ENCODE measurements around the gene TBC1D2. TPM values are rescaled to one million over a fixed set of nuclear protein-coding genes. Genes with fewer than 3 reads are reported as not detected.
A peak's percentile ranks its signal among the peaks of the same experiment; 100 is the strongest.
"Not testable (repeated sequence)": the region's sequence is repeated elsewhere in the genome, so short reads cannot be mapped to it uniquely, and the experiment has no call there.

TBC1D2 gene
- total and polyA plus RNA-seq, 2 of the 13 experiments (the other 11 are each of a cell fraction or from before 2014, with no cell fraction given) = 2.0 to 2.8 TPM

DNA sequence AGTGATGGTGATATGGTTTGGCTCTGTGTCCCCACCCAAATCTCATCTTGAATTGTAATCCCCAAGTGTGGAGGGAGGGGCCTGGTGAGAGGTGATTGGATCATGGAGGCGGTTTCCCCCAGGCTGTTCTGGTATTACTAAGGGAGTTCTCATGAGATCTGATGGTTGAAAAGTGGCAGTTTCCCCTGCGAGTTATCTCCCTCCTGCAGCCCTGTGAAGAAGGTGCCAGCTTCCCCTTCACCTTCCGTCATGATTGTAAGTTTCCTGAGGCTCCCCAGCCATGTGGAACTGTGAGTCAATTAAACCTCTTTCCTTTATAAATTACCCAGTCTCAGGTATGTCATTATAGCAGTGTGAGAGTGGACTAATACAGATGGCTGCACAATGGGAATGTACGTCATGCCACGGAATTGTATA, 80.9 kb downstream of the TBC1D2 start:
- ATAC-seq; DNase-seq (ENCODE audit: low spot score); H3K4me3 ChIP-seq (replicated peaks in 1 of 3; ENCODE audit: insufficient read depth in 1 of 3, low read depth in 2 of 3, low read length in 3 of 3); in situ Hi-C loops (cut with HindIII; ENCODE audit: extremely low pct_ligation_motif_present, low pct_unique_long_range_greater_than_20kb); H3K27ac ChIP-seq (ENCODE audit: extremely low read length, insufficient read depth, low read length); BruUV-seq (replicated peaks); H4K20me1 ChIP-seq (ENCODE audit: insufficient read depth, low read length); H3K27me3 ChIP-seq (ENCODE audit: control insufficient read depth in 1 of 2, insufficient read depth in 2 of 2, low read length in 2 of 2); H3K36me3 ChIP-seq (replicated peaks in 1 of 2; ENCODE audit: control insufficient read depth in 1 of 2, insufficient read depth in 2 of 2, low read length in 2 of 2); FAIRE-seq; H3K9me3 ChIP-seq (ENCODE audit: low read length); CTCF ChIA-PET (ENCODE audit: low intra/inter-chr PET ratio, low total read pairs); H2AFZ ChIP-seq (ENCODE audit: low read length); intact Hi-C loops (cut with micrococcal nuclease; ENCODE audit: unreplicated experiment); H3K9ac ChIP-seq (ENCODE audit: insufficient read depth, low read depth, low read length): not testable (repeated sequence)
- Histone ChIP-seq H3K4me1 (ENCODE audit: insufficient read depth, low read length) (peaks cover 76% of the 10 kb centered on the region), H3K4me2 (ENCODE audit: low read depth, low read length) (peak overlapping the region; percentile 71; the same call in 1 of the 2 replicates), H3K79me2 (ENCODE audit: insufficient read depth, low read length) (peaks cover 62% of the 10 kb centered on the region)
- 0 out of 2 replicates have a peak, but pooled peaks have one; percentile 0 for TF ChIP-seq PHF8 (CRISPR knock-in tag; IDR thresholded peaks at IDR 0.05)
- 80% methylated on average over 5 of the region's 5 CpGs for WGBS (ENCODE audit: low lambda C conversion rate)
- POLR2A ChIA-PET = interaction anchor here (0.6 kb wide), 1 partner anchor 9 kb away, joined by 3 read pairs; no protein-coding TSS in a partner anchor

GRCh38 chr9:98173181-98173580, 82.3 kb downstream of the TBC1D2 start:
- no peak for DNase-seq (ENCODE audit: low spot score)
- FAIRE-seq = no peak
- TF ChIP-seq, protein P1, sequence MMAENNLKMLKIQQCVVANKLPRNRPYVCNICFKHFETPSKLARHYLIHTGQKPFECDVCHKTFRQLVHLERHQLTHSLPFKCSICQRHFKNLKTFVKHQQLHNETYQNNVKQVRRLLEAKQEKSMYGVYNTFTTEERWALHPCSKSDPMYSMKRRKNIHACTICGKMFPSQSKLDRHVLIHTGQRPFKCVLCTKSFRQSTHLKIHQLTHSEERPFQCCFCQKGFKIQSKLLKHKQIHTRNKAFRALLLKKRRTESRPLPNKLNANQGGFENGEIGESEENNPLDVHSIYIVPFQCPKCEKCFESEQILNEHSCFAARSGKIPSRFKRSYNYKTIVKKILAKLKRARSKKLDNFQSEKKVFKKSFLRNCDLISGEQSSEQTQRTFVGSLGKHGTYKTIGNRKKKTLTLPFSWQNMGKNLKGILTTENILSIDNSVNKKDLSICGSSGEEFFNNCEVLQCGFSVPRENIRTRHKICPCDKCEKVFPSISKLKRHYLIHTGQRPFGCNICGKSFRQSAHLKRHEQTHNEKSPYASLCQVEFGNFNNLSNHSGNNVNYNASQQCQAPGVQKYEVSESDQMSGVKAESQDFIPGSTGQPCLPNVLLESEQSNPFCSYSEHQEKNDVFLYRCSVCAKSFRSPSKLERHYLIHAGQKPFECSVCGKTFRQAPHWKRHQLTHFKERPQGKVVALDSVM (CRISPR knock-in tag; IDR thresholded peaks at IDR 0.05) = 0 out of 2 replicates have a peak, but pooled peaks have one; percentile 3
- TF ChIP-seq MXD1 (CRISPR knock-in tag; IDR thresholded peaks at IDR 0.05) = no peak
- no peaks in the 10 kb centered on the region for H3K36me3 ChIP-seq (replicated peaks in 1 of 2; ENCODE audit: control insufficient read depth in 1 of 2, insufficient read depth in 2 of 2, low read length in 2 of 2)
- no peak for ATAC-seq
- peaks cover 5% of the 10 kb centered on the region; the same call in 1 of the 2 replicates for H4K20me1 ChIP-seq (ENCODE audit: insufficient read depth, low read length)
- ChIA-PET CTCF (ENCODE audit: low intra/inter-chr PET ratio, low total read pairs) (no interaction called here), POLR2A (no interaction called here)
- 95% methylated on average over 15 of the region's 16 CpGs for WGBS (ENCODE audit: low lambda C conversion rate)
- H3K27ac ChIP-seq (ENCODE audit: extremely low read length, insufficient read depth, low read length) = no peak overlapping the region
- intact Hi-C loops (cut with micrococcal nuclease; ENCODE audit: unreplicated experiment) = no loop called here
- peaks cover 53% of the 10 kb centered on the region for H3K79me2 ChIP-seq (ENCODE audit: insufficient read depth, low read length)
- no peak overlapping the region for H3K4me2 ChIP-seq (ENCODE audit: low read depth, low read length)
- BruUV-seq (replicated peaks) = no TSS peak
- no peak overlapping the region for H3K4me3 ChIP-seq (replicated peaks in 1 of 3; ENCODE audit: insufficient read depth in 1 of 3, low read depth in 2 of 3, low read length in 3 of 3)
- H3K27me3 ChIP-seq (ENCODE audit: control insufficient read depth in 1 of 2, insufficient read depth in 2 of 2, low read length in 2 of 2) = no peaks in the 10 kb centered on the region
- H3K9me3 ChIP-seq (ENCODE audit: low read length) = no peaks in the 10 kb centered on the region
- no peak overlapping the region for H3K9ac ChIP-seq (ENCODE audit: insufficient read depth, low read depth, low read length)
- H2AFZ ChIP-seq (ENCODE audit: low read length) = no peak overlapping the region
- H3K4me1 ChIP-seq (ENCODE audit: insufficient read depth, low read length) = peaks cover 83% of the 10 kb centered on the region
- in situ Hi-C loops (cut with HindIII; ENCODE audit: extremely low pct_ligation_motif_present, low pct_unique_long_range_greater_than_20kb) = no loop called here

Measured in HepG2 (cell line).